ENCODE measurements around the gene KLK2.

- TF ChIP-seq SNAI2 (CRISPR knock-in tag; IDR thresholded peaks at IDR 0.05) (no peak), CREB5 (CRISPR knock-in tag; IDR thresholded peaks at IDR 0.05; ENCODE audit: low read depth) (no peak), ZNF565 (CRISPR knock-in tag; conservative IDR thresholded peaks at IDR 0.05; ENCODE audit: low read depth) (no peak), ZFP30 (CRISPR knock-in tag; IDR thresholded peaks at IDR 0.05) (no peak), PATZ1 (CRISPR knock-in tag; IDR thresholded peaks at IDR 0.05; ENCODE audit: borderline replicate concordance) (no peak), TCF4 (CRISPR knock-in tag; IDR thresholded peaks at IDR 0.05; ENCODE audit: borderline replicate concordance) (no peak), OSR1 (CRISPR knock-in tag; IDR thresholded peaks at IDR 0.05) (no peak), ZFP3 (CRISPR knock-in tag; IDR thresholded peaks at IDR 0.05) (no peak), TSHZ2 (CRISPR knock-in tag; IDR thresholded peaks at IDR 0.05) (no peak), TOX (CRISPR knock-in tag; IDR thresholded peaks at IDR 0.05; ENCODE audit: borderline replicate concordance) (no peak), CSRNP3 (CRISPR knock-in tag; IDR thresholded peaks at IDR 0.05) (no peak), RARB (CRISPR knock-in tag; IDR thresholded peaks at IDR 0.05) (no peak), PPARA (CRISPR knock-in tag; IDR thresholded peaks at IDR 0.05; ENCODE audit: borderline replicate concordance) (no peak), ZNF8 (CRISPR knock-in tag; IDR thresholded peaks at IDR 0.05) (no peak)
Observed at GRCh38 chr19:50873056-50873455, at the start of gene KLK2.

Measured in SK-N-SH treated with all-trans-retinoic acid at 6 μM for 48 hours (cell line).